Smooth muscle cell (in vitro differentiated cells): ENCODE data around the gene CDR2. TPM values are rescaled to one million over a fixed set of nuclear protein-coding genes. Genes with fewer than 3 reads are reported as not detected.

Source experiments
- DNase-seq: peaks from one replicate; lab custom pipeline; 2025; ENCODE audit not compliant: unreplicated experiment; lab: John Stamatoyannopoulos, UW
- H2AFZ ChIP-seq: fragments of 200-600 bp; sonication (generic); 2 replicates; pipeline ENCODE4 v1.6.0; 2016; ENCODE audit warnings: antibody characterized with exemption, low read depth, mild to moderate bottlenecking
- H3F3A ChIP-seq: fragments of 200-600 bp; sonication (generic); 2 replicates; pipeline ENCODE4 v1.6.0; 2017; ENCODE audit warnings: antibody characterized with exemption, low read depth
- H3K27ac ChIP-seq: fragments of 200-600 bp; sonication (generic); 2 replicates; pipeline ENCODE4 v1.5.1; 2016; ENCODE audit warnings: low read depth, mild to moderate bottlenecking
- H3K27me3 ChIP-seq: fragments of 200-600 bp; sonication (generic); 2 replicates; pipeline ENCODE4 v1.6.1; 2016; ENCODE audit warnings: low read depth, mild to moderate bottlenecking
- H3K36me3 ChIP-seq: fragments of 200-600 bp; sonication (generic); 2 replicates; pipeline ENCODE4 v1.5.1; 2016; ENCODE audit warnings: low read depth
- H3K4me1 ChIP-seq: fragments of 200-600 bp; sonication (generic); 2 replicates; pipeline ENCODE4 v1.5.1; 2016; ENCODE audit warnings: low read depth
- H3K4me2 ChIP-seq: fragments of 200-600 bp; sonication (generic); 2 replicates; pipeline ENCODE4 v1.6.0; 2016; ENCODE audit warnings: mild to moderate bottlenecking
- H3K4me3 ChIP-seq: fragments of 200-600 bp; sonication (generic); 2 replicates; pipeline ENCODE4 v1.5.1; 2016; ENCODE audit warnings: mild to moderate bottlenecking
- H3K79me2 ChIP-seq: fragments of 200-600 bp; sonication (generic); 2 replicates; pipeline ENCODE4 v1.6.0; 2016; ENCODE audit warnings: low read depth, mild to moderate bottlenecking
- H3K9ac ChIP-seq: fragments of 200-600 bp; sonication (generic); 2 replicates; pipeline ENCODE4 v1.6.0; 2016; ENCODE audit warnings: low read depth
- H3K9me3 ChIP-seq: fragments of 200-600 bp; sonication (generic); replicated peaks from 2 replicates; pipeline ENCODE4 v1.5.1; 2016; ENCODE audit warnings: low read depth
- H4K20me1 ChIP-seq: fragments of 200-600 bp; sonication (generic); 2 replicates; pipeline ENCODE4 v1.6.0; 2016; ENCODE audit warnings: low read depth
- WGBS: methylation state at CpG from one replicate; pipeline ENCODE4 v1.1.7; 2016; ENCODE audit warnings: low lambda C conversion rate; 5-methylcytosine and 5-hydroxymethylcytosine counted together
- polyA plus RNA-seq: library from polyadenylated mRNA; unstranded; fragments of >200 nt; fragmentation: Nextera tagmentation; extraction: Ambion mirVana; gene quantifications from 2 replicates; pipeline ENCODE4 v1.2.1, GENCODE V29; 2016
- total RNA-seq: library from RNA; depleted of rRNA; stranded (reverse); fragments of >200 nt; gene quantifications from 2 replicates; pipeline ENCODE4 v1.2.3, GENCODE V29; 2014
- TF ChIP-seq, protein P1 (sequence below): fragments of 200-600 bp; sonication (generic); IDR thresholded peaks from 2 replicates; pipeline ENCODE4 v1.5.1; 2017; ENCODE audit warnings: borderline replicate concordance, mild to moderate bottlenecking, antibody characterized with exemption; ENCODE audit not compliant: insufficient read depth, poor library complexity, severe bottlenecking

Gene CDR2
- 67.3 and 76.5 TPM in 2 replicates for total RNA-seq
- 47.4 and 52.5 TPM in 2 replicates for polyA plus RNA-seq

DNA sequence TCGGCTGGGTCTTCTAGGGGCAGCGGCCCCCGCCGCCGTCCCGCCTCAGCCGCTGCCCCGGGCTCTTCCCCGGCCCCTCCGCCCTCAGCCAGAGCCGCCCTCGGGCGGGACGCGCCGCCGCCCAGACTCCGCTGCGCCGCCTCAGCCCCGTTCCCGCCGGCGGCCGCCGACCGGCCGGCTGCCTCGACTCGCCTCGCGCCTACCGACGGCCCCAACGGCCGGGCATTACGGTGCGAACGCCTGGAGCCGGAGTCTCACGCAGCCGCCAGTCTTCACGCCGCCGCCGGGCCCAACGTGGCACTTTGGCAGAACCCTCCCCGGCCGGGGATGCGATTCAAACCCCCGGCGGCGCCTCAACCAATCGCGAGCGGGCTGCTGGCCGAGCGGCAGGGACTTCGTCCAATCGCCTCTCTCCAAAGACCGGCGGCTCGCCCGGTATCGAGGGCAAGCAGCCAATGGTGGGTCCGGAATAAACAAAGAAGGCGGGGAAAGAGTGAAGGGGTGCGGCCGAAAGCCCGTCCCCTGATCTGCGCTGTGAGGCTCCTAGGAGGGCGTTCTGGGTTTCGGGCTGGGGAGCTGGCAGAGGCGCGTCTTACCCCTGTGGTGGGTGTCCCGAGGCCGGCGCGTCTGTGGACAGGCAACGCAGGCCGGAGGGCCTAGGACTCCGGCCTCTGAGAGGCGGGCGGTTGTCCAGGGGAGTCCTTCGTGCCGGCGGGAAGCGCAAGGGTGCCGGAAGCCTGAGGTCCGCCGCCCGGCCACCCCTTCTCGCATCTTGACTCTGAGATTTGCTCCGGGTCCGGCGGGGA lies at the start of gene CDR2:
Gene CDR2 (minus strand): TSS at position 309 of the 806 bp plus-strand sequence. CDS start 310 bp downstream, outside the sequence.
- peak within 1 kb of the TSS; percentile 64 for H2AFZ ChIP-seq
- WGBS, result 2% methylated on average over 59 of the region's 96 CpGs
- TF ChIP-seq, protein P1, sequence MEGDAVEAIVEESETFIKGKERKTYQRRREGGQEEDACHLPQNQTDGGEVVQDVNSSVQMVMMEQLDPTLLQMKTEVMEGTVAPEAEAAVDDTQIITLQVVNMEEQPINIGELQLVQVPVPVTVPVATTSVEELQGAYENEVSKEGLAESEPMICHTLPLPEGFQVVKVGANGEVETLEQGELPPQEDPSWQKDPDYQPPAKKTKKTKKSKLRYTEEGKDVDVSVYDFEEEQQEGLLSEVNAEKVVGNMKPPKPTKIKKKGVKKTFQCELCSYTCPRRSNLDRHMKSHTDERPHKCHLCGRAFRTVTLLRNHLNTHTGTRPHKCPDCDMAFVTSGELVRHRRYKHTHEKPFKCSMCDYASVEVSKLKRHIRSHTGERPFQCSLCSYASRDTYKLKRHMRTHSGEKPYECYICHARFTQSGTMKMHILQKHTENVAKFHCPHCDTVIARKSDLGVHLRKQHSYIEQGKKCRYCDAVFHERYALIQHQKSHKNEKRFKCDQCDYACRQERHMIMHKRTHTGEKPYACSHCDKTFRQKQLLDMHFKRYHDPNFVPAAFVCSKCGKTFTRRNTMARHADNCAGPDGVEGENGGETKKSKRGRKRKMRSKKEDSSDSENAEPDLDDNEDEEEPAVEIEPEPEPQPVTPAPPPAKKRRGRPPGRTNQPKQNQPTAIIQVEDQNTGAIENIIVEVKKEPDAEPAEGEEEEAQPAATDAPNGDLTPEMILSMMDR, result no peak
- H3K9ac ChIP-seq, result peak within 1 kb of the TSS; percentile 91
- H3K27ac ChIP-seq, result peak within 1 kb of the TSS; percentile 72
- H3K79me2 ChIP-seq, result peaks cover 47% of the 10 kb centered on the region
- peak; percentile 88 for DNase-seq
- no peaks in the 10 kb centered on the region for H3K36me3 ChIP-seq
- H3F3A ChIP-seq, result peaks cover 10% of the 10 kb centered on the region
- H3K4me1 ChIP-seq, result peaks cover 39% of the 10 kb centered on the region
- H4K20me1 ChIP-seq, result peaks cover 42% of the 10 kb centered on the region
- no peaks in the 10 kb centered on the region for H3K9me3 ChIP-seq
- no peaks in the 10 kb centered on the region for H3K27me3 ChIP-seq
- peak within 1 kb of the TSS; percentile 93 for H3K4me3 ChIP-seq
- H3K4me2 ChIP-seq, result peak within 1 kb of the TSS; percentile 99

DNA sequence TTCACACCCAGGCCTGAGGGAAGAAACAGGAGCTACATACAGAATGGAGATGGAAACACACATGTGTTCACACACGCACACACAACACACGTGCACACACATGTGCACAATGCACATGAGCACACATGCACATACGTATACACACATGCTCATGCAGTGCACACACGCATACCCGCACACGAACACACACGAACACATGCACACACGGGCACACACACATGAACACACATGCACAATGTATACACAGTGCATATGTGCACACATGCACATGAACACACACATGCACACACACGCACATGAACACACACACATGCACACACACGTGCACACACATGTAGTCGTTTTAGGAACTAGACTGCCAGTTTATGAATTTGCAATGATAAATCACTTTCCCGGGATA lies 49.3 kb upstream of the CDR2 start:
- TF ChIP-seq, protein P1, result no peak
- Histone ChIP-seq H3F3A (no peaks in the 10 kb centered on the region), H3K36me3 (no peaks in the 10 kb centered on the region), H3K9ac (no peak overlapping the region), H3K27me3 (no peaks in the 10 kb centered on the region), H3K9me3 (no peaks in the 10 kb centered on the region), H3K4me1 (no peaks in the 10 kb centered on the region), H3K4me3 (no peak overlapping the region), H3K79me2 (no peaks in the 10 kb centered on the region), H4K20me1 (no peaks in the 10 kb centered on the region), H3K4me2 (no peak overlapping the region), H3K27ac (no peak overlapping the region), H2AFZ (no peak overlapping the region)
- no peak for DNase-seq
- 98% methylated on average over 12 of the region's 12 CpGs for WGBS

DNA sequence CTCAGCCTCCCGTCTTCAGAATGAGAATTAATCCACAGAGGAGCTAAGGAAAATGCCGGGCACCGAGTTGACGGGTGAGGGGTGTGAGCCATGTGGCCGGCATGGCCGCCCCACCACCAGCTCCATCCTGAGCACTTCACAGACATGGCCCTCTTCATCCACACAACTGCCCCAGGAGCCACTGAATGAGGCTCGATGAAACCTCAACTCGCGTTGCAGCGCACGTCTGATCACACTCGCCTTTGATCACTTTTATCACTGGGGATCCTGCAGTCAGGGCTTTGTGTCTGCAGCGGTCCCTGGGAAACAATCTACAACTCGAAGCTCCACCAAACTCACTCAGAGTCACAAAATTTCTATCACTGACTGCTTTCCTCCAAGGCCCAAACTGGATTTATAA lies 46.7 kb upstream of the CDR2 start:
- H3K9me3 ChIP-seq, result no peaks in the 10 kb centered on the region
- TF ChIP-seq, protein P1, result no peak
- H3K4me2 ChIP-seq, result no peak overlapping the region
- H3F3A ChIP-seq, result no peaks in the 10 kb centered on the region
- H3K79me2 ChIP-seq, result no peaks in the 10 kb centered on the region
- H4K20me1 ChIP-seq, result no peaks in the 10 kb centered on the region
- no peaks in the 10 kb centered on the region for H3K27me3 ChIP-seq
- H2AFZ ChIP-seq, result no peak overlapping the region
- H3K4me3 ChIP-seq, result no peak overlapping the region
- H3K36me3 ChIP-seq, result no peaks in the 10 kb centered on the region
- no peak for DNase-seq
- WGBS, result 98% methylated on average over 14 of the region's 14 CpGs
- H3K4me1 ChIP-seq, result no peaks in the 10 kb centered on the region
- H3K27ac ChIP-seq, result no peak overlapping the region
- H3K9ac ChIP-seq, result no peak overlapping the region

DNA sequence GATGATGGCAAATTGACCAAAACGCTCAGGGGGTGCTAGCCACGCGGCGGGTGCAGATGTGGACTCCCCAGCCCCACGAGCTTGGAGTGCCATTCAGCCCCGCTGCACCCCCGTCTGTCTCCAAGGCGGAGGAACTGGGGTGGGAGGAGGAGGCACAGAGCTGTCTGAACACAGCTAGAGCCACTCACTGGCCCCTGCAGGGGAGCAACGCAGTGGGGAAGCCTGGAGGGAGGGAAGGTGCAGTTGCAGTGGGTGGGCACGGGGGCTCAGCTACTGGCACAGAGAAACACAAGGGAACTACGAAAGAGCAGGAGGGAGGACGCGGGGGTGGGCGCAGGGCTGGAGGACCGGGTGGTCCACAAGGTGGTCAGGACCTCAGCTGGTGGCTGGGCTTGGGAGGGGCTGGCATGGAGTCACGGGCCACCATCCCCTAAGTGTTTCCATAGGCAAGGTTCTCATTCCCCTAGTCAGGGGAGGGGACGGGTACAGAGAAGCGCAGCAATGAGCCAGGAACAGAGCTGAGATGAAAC lies 46.3 kb upstream of the CDR2 start:
- Histone ChIP-seq H3K4me1 (no peaks in the 10 kb centered on the region), H3K27me3 (no peaks in the 10 kb centered on the region), H3K36me3 (no peaks in the 10 kb centered on the region), H4K20me1 (no peaks in the 10 kb centered on the region), H3K4me3 (no peak overlapping the region), H3K9ac (no peak overlapping the region), H3K9me3 (no peaks in the 10 kb centered on the region), H3K4me2 (no peak overlapping the region), H3F3A (no peaks in the 10 kb centered on the region), H3K27ac (no peak overlapping the region), H2AFZ (no peak overlapping the region), H3K79me2 (no peaks in the 10 kb centered on the region)
- TF ChIP-seq, protein P1, result no peak
- WGBS, result 96% methylated on average over 14 of the region's 18 CpGs
- DNase-seq, result no peak
